Neural cell (in vitro differentiated cells): ENCODE results near the gene GRIN1.
"Not testable (repeated sequence)": the region's sequence is repeated elsewhere in the genome, so short reads cannot be mapped to it uniquely, and the experiment has no call there.

Experiments
- EZH2 ChIP-seq: fragments of 200-600, 300-800 bp; shearing (Covaris generic), sonication (generic); IDR thresholded peaks from 2 replicates; pipeline ENCODE4 v1.6.1; 2014; ENCODE audit warnings: antibody characterized with exemption, low read length, borderline replicate concordance, mild to moderate bottlenecking; ENCODE audit not compliant: insufficient read depth, poor library complexity, severe bottlenecking
- MXI1 ChIP-seq: fragments of 450-650 bp; conservative IDR thresholded peaks from 2 replicates; pipeline ENCODE4 v1.6.1; 2014; ENCODE audit warnings: antibody characterized with exemption, mild to moderate bottlenecking; ENCODE audit not compliant: poor library complexity, severe bottlenecking
- RAD21 ChIP-seq: fragments of 450-650 bp; conservative IDR thresholded peaks from 2 replicates; pipeline ENCODE4 v1.6.1; 2014; ENCODE audit warnings: antibody characterized with exemption, mild to moderate bottlenecking, moderate library complexity
- TAF1 ChIP-seq: IDR thresholded peaks from 2 replicates; pipeline ENCODE4 v1.6.1; 2012; ENCODE audit warnings: low read depth
- TF ChIP-seq, protein P1 (sequence below): fragments of 450-650 bp; IDR thresholded peaks from 2 replicates; pipeline ENCODE4 v1.5.1; 2014; ENCODE audit warnings: antibody characterized with exemption, mild to moderate bottlenecking, moderate library complexity; ENCODE audit not compliant: poor library complexity, severe bottlenecking

DNA sequence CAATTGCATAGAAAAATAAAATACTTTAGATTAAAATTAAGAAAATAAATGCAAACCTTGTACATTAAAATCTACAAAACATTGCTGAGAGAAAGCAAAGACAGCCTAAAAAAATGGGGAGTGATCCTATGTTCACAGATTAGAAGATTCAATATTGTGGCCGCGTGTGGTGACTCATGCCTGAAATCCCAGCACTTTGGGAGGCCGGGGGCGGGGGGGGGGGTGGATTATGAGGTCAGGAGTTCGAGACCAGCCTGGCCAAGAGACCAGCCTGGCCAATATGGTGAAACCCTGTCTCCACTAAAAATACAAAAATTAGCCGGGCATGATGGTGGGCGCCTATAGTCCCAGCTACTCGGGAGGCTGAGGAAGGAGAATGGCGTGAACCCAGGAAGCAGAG is 3.8 kb upstream of the GRIN1 start:
- TF ChIP-seq EZH2, MXI1, TAF1, RAD21: not testable (repeated sequence)
- TF ChIP-seq, protein P1, sequence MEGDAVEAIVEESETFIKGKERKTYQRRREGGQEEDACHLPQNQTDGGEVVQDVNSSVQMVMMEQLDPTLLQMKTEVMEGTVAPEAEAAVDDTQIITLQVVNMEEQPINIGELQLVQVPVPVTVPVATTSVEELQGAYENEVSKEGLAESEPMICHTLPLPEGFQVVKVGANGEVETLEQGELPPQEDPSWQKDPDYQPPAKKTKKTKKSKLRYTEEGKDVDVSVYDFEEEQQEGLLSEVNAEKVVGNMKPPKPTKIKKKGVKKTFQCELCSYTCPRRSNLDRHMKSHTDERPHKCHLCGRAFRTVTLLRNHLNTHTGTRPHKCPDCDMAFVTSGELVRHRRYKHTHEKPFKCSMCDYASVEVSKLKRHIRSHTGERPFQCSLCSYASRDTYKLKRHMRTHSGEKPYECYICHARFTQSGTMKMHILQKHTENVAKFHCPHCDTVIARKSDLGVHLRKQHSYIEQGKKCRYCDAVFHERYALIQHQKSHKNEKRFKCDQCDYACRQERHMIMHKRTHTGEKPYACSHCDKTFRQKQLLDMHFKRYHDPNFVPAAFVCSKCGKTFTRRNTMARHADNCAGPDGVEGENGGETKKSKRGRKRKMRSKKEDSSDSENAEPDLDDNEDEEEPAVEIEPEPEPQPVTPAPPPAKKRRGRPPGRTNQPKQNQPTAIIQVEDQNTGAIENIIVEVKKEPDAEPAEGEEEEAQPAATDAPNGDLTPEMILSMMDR: not testable (repeated sequence)
